Breast epithelium (tissue), 4 donors: ENCODE data around the gene CLSTN1. TPM values are rescaled to one million over a fixed set of nuclear protein-coding genes. Genes with fewer than 3 reads are reported as not detected.

Experiments
- DNase-seq, 2 donors: peaks; one replicate each; pipeline ENCODE4 v3.0.0-alpha.2; 2019; ENCODE audit warnings: low spot score in 2 of 2
- H3K27ac ChIP-seq, 2 donors: fragments of 200-600 bp; sonication (generic) in 1 of 2; one replicate each; pipeline ENCODE4 v1.5.1; 2016 to 2019; ENCODE audit warnings: mild to moderate bottlenecking in 1 of 2
- H3K27me3 ChIP-seq, 2 donors: fragments of 200-600 bp; sonication (generic) in 1 of 2; one replicate each; pipeline versions ENCODE4 v1.5.1 to v1.6.0; 2017 to 2019; ENCODE audit warnings: control low read depth in 1 of 2, mild to moderate bottlenecking in 1 of 2
- H3K36me3 ChIP-seq: fragments of 200-600 bp; one replicate; pipeline ENCODE4 v1.5.1; 2019
- H3K4me1 ChIP-seq, 2 donors: fragments of 200-600 bp; sonication (generic); one replicate each; pipeline ENCODE4 v1.5.1; 2016 to 2019; ENCODE audit warnings: control low read depth in 1 of 2
- H3K4me3 ChIP-seq, 3 donors: fragments of 200-600 bp; sonication (generic); 1 replicate in 2 of 3; 2 replicates in 1 of 3; pipeline ENCODE4 v1.5.1; 2016 to 2019; ENCODE audit warnings: mild to moderate bottlenecking in 3 of 3, moderate library complexity in 2 of 3
- H3K9me3 ChIP-seq, 2 donors: fragments of 200-600 bp; sonication (generic) in 1 of 2; one replicate each; pipeline ENCODE4 v1.5.1; 2016 to 2019; ENCODE audit warnings: control low read depth in 1 of 2
- CTCF ChIP-seq, 3 donors: fragments of 450-650 bp; IDR thresholded peaks; one replicate each; pipeline ENCODE4 v1.5.1; 2016 to 2017; ENCODE audit warnings: antibody characterized with exemption in 3 of 3, mild to moderate bottlenecking in 3 of 3, moderate library complexity in 3 of 3
- POLR2A ChIP-seq: fragments of 450-650 bp; IDR thresholded peaks from one replicate; pipeline ENCODE4 v1.6.1; 2016; ENCODE audit warnings: antibody characterized with exemption, mild to moderate bottlenecking, moderate library complexity
- POLR2AphosphoS5 ChIP-seq, 3 donors: sonication (generic); formaldehyde crosslinking; IDR thresholded peaks; one replicate each; pipeline ENCODE4 v1.6.1; 2017; ENCODE audit warnings: antibody characterized with exemption in 3 of 3
- intact Hi-C: fragments of 100-400 bp; cut with DNase I; formaldehyde crosslinking; loops from one replicate; pipeline ENCODE4 v1.15.1; 2023; ENCODE audit warnings: low total_unique reads
- total RNA-seq, 3 donors: library from RNA; depleted of rRNA; stranded (reverse); fragments of >200 nt; gene quantifications; one replicate each; pipeline ENCODE4 v1.1.0, GENCODE V29; 2016

Gene CLSTN1
- total RNA-seq, 3 donors from 2014 or later: 25.4 to 47.5 (median 42.3) TPM

DNA sequence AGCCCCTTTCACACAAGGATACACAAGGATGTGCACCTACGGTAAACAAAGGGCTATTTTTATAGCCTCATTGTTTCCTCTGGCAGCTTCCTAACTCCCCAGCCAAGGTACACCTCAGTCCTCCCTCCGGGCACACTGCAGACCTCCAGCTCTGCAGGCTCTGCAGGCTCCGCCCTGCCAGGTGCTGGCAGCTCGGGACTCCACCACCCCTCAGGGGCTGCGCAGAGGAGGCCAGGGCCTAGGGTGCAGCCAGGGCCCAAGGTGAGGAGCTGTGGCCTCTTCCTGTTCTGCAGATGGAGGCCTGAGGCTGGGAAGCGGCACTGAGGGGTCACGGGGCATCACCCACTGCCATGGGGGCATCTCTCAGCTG, 19.8 kb upstream of the CLSTN1 start:
- no peaks in the 10 kb centered on the region for H3K27me3 ChIP-seq
- TF ChIP-seq POLR2AphosphoS5 (IDR thresholded peaks at IDR 0.05) (peak in 1 of 3 donors; percentile 13), CTCF (IDR thresholded peaks at IDR 0.05) (no peak), POLR2A (no peak)
- H3K36me3 ChIP-seq: no peaks in the 10 kb centered on the region
- H3K9me3 ChIP-seq: no peaks in the 10 kb centered on the region
- intact Hi-C loops: no loop called here
- H3K27ac ChIP-seq: peak overlapping the region; percentile 90 to 94
- peak overlapping the region in 1 of 3 donors; percentile 11 for H3K4me3 ChIP-seq
- DNase-seq: peak; percentile 78 to 85
- peaks cover 10 to 20% of the 10 kb centered on the region in 2 donors for H3K4me1 ChIP-seq

- no peak for DNase-seq
- TF ChIP-seq POLR2A (no peak), POLR2AphosphoS5 (IDR thresholded peaks at IDR 0.05) (no peak), CTCF (IDR thresholded peaks at IDR 0.05) (no peak)
- H3K27ac ChIP-seq: peak overlapping the region; percentile 90 to 94
Measured at GRCh38 chr1:9842781-9843575, 19.2 kb upstream of the CLSTN1 start.

DNA sequence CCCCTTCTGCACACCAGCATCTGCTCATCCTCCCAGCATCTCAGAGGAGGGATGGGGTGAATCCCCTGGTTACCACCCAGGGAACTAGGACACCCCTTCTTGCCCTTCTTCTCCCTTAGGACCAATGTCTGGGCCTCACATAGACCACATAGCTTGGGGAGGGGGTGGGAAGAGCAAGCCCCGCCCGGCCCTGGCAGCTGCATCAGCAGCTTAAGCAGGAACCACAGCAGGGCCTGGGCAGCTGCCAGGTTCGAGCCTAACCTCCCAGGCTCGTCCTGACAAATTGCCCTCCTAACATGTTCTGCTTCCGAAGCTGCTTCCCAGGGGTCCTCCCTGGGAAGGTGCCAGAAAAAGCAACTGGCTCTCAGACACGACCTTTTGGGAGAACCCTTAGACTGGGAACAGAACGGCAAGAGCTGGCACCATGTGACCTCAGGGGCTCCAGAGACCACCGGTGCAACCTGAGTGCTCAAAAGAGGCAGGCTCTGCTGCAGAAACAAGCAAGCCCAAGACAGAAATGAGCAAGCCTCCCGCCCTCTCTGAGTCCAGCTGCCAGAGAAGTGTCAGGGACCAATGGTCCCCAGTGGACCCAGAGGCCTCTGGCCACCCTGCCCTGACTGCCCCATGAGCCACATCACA, 18.4 kb upstream of the CLSTN1 start:
- Histone ChIP-seq H3K36me3 (no peaks in the 10 kb centered on the region), H3K4me3 (no peak overlapping the region), H3K27ac (peak overlapping the region; percentile 90 to 94), H3K4me1 (peaks cover 10 to 20% of the 10 kb centered on the region in 2 donors), H3K27me3 (no peaks in the 10 kb centered on the region), H3K9me3 (no peaks in the 10 kb centered on the region)
- no peak for DNase-seq
- TF ChIP-seq POLR2A: no peak
- TF ChIP-seq POLR2AphosphoS5 (IDR thresholded peaks at IDR 0.05): no peak
- no peak for TF ChIP-seq CTCF (IDR thresholded peaks at IDR 0.05)
- intact Hi-C loops: no loop called here

More at GRCh38 chr1:9842781-9843575, 19.2 kb upstream of the CLSTN1 start:
- no peak overlapping the region for H3K4me3 ChIP-seq
- H3K36me3 ChIP-seq: no peaks in the 10 kb centered on the region
- H3K4me1 ChIP-seq: peaks cover 10 to 20% of the 10 kb centered on the region in 2 donors
- no peaks in the 10 kb centered on the region for H3K27me3 ChIP-seq
- no peaks in the 10 kb centered on the region for H3K9me3 ChIP-seq
- intact Hi-C loops: no loop called here

DNA sequence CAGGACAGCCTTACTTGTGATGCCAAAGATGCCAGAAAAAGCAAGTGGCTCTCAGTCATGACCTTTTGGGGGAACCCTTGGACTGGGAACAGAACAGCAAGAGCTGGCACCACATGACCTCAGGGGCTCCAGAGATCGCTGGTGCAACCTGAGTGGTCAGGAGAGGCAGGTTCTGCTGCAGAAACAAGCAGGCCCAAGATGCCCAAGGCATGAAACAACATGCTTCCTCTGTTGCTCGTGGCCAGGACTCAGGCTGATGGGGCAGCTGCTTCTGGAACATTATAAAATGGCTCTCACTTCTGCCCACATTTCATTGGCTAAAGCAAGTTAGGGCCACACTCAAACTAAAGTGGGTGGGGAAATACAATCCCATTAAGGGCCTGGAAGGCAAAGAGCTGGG, 17.7 kb upstream of the CLSTN1 start:
- H3K4me3 ChIP-seq: no peak overlapping the region
- H3K27ac ChIP-seq: peak overlapping the region; percentile 58 to 90
- DNase-seq: no peak
- H3K4me1 ChIP-seq: peaks cover 10 to 20% of the 10 kb centered on the region in 2 donors
- H3K27me3 ChIP-seq: no peaks in the 10 kb centered on the region
- intact Hi-C loops: no loop called here
- no peaks in the 10 kb centered on the region for H3K9me3 ChIP-seq
- no peaks in the 10 kb centered on the region for H3K36me3 ChIP-seq
- TF ChIP-seq POLR2AphosphoS5 (IDR thresholded peaks at IDR 0.05): no peak
- TF ChIP-seq CTCF (IDR thresholded peaks at IDR 0.05): no peak
- no peak for TF ChIP-seq POLR2A

DNA sequence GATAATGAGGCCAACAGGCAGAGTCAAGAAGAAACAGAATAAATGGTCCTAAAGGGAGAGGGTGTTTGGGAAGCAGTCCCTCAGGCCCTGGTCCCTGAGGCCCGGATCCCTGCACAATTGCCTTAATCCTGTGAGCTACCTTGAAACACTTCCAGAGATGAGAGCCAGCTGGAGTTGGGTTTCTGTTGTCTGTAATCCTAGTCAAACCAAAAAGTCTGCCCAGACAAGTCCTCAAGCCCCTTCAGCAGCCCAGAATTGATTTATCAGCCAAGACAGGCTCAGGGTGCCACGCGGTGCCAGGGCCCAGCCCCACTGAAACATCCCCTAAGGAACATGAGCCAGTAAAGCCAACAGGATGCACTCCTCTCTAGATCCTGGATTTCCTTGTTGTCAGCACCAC, 16.4 kb upstream of the CLSTN1 start:
- Histone ChIP-seq H3K4me3 (no peak overlapping the region), H3K36me3 (no peaks in the 10 kb centered on the region), H3K4me1 (peaks cover 14 to 32% of the 10 kb centered on the region in 2 donors), H3K27ac (peak overlapping the region; percentile 58 to 67), H3K9me3 (no peaks in the 10 kb centered on the region), H3K27me3 (no peaks in the 10 kb centered on the region)
- intact Hi-C loops: no loop called here
- DNase-seq: no peak
- TF ChIP-seq POLR2A: no peak
- TF ChIP-seq CTCF (IDR thresholded peaks at IDR 0.05): no peak
- TF ChIP-seq POLR2AphosphoS5 (IDR thresholded peaks at IDR 0.05): no peak
